Measurements from ENCODE around the gene PEF1. TPM values are rescaled to one million over a fixed set of nuclear protein-coding genes. Genes with fewer than 3 reads are reported as not detected.
"Not testable (repeated sequence)": the region's sequence is repeated elsewhere in the genome, so short reads cannot be mapped to it uniquely, and the experiment has no call there.

Gene PEF1
- total RNA-seq, 1 donor = 99.7 TPM

GRCh38 chr1:31593770-31594632 lies 50.7 kb downstream of the PEF1 start:
- peak; percentile 78 for DNase-seq (ENCODE audit: low read depth)
- TF ChIP-seq CTCF (IDR thresholded peaks at IDR 0.05; ENCODE audit: insufficient read depth, low read depth, low read length) = peak; percentile 97
- no peak overlapping the region for H3K4me3 ChIP-seq (ENCODE audit: low read depth, low read length)

GRCh38 chr1:31593136-31593665 lies 51.5 kb downstream of the PEF1 start:
- TF ChIP-seq CTCF (IDR thresholded peaks at IDR 0.05; ENCODE audit: insufficient read depth, low read depth, low read length) = no peak
- H3K4me3 ChIP-seq (ENCODE audit: low read depth, low read length) = no peak overlapping the region
- DNase-seq (ENCODE audit: low read depth) = no peak

GRCh38 chr1:31592132-31592531 lies 52.5 kb downstream of the PEF1 start:
- no peak for TF ChIP-seq CTCF (IDR thresholded peaks at IDR 0.05; ENCODE audit: insufficient read depth, low read depth, low read length)
- no peak overlapping the region for H3K4me3 ChIP-seq (ENCODE audit: low read depth, low read length)
- no peak for DNase-seq (ENCODE audit: low read depth)

GRCh38 chr1:31591425-31592093 lies 53.1 kb downstream of the PEF1 start:
- no peak for TF ChIP-seq CTCF (IDR thresholded peaks at IDR 0.05; ENCODE audit: insufficient read depth, low read depth, low read length)
- DNase-seq (ENCODE audit: low read depth) = peak; percentile 27
- H3K4me3 ChIP-seq (ENCODE audit: low read depth, low read length) = no peak overlapping the region

GRCh38 chr1:31588751-31589515 lies 55.7 kb downstream of the PEF1 start:
- peak; percentile 27 for DNase-seq (ENCODE audit: low read depth)
- TF ChIP-seq CTCF (IDR thresholded peaks at IDR 0.05; ENCODE audit: insufficient read depth, low read depth, low read length) = no peak
- peak overlapping the region; percentile 21 for H3K4me3 ChIP-seq (ENCODE audit: low read depth, low read length)

- TF ChIP-seq CTCF (IDR thresholded peaks at IDR 0.05; ENCODE audit: insufficient read depth, low read depth, low read length) = peak; percentile 70
- DNase-seq (ENCODE audit: low read depth) = peak; percentile 54
- no peak overlapping the region for H3K4me3 ChIP-seq (ENCODE audit: low read depth, low read length)
Measured at GRCh38 chr1:31587720-31588423, 56.8 kb downstream of the PEF1 start.

- not testable (repeated sequence) for H3K4me3 ChIP-seq (ENCODE audit: low read depth, low read length); DNase-seq (ENCODE audit: low read depth)
Measured at GRCh38 chr1:31587328-31587699, 57.4 kb downstream of the PEF1 start.
